HepG2 (cell line): Measurements from ENCODE around the gene FETUB. TPM values are rescaled to one million over a fixed set of nuclear protein-coding genes. Genes with fewer than 3 reads are reported as not detected.

Experiments used
- FOSL1 ChIP-seq: sonication (generic); formaldehyde crosslinking; IDR thresholded peaks from 2 replicates; pipeline ENCODE4 v1.9.0; 2021; ENCODE audit warnings: missing genetic modification reagents, borderline replicate concordance
- MBD4 ChIP-seq: IDR thresholded peaks from 2 replicates; pipeline ENCODE4 v1.6.1; 2012; ENCODE audit warnings: low read length, inconsistent platforms, borderline replicate concordance
- STAT5B ChIP-seq: sonication (generic); formaldehyde crosslinking; IDR thresholded peaks from 2 replicates; pipeline ENCODE4 v1.4.0; 2020; ENCODE audit warnings: missing genetic modification reagents
- TFAP4 ChIP-seq: sonication (generic); IDR thresholded peaks from 2 replicates; pipeline ENCODE4 v1.6.1; 2016; ENCODE audit warnings: low read depth, borderline replicate concordance
- TOPORS ChIP-seq: sonication (generic); formaldehyde crosslinking; IDR thresholded peaks from 2 replicates; pipeline ENCODE4 v1.8.0; 2023; ENCODE audit warnings: mild to moderate bottlenecking, missing genetic modification reagents
- YEATS4 ChIP-seq: sonication (generic); formaldehyde crosslinking; IDR thresholded peaks from 2 replicates; pipeline ENCODE4 v1.4.0; 2020; ENCODE audit warnings: missing genetic modification reagents, borderline replicate concordance
- ZBTB33 ChIP-seq: sonication (generic); formaldehyde crosslinking; IDR thresholded peaks from 2 replicates; pipeline ENCODE4 v1.4.0; 2020; ENCODE audit warnings: missing genetic modification reagents
- ZBTB40 ChIP-seq, 2 experiments: fragments of 450-650 bp in 1 of 2; sonication (generic) in 1 of 2; formaldehyde crosslinking in 1 of 2; IDR thresholded peaks; 2 replicates each; pipeline versions ENCODE4 v1.6.1 to v1.8.0; 2016 to 2022; ENCODE audit warnings: antibody characterized with exemption in 1 of 2, mild to moderate bottlenecking in 1 of 2, missing genetic modification reagents in 1 of 2
- ZMAT3 ChIP-seq: sonication (generic); formaldehyde crosslinking; conservative IDR thresholded peaks from 2 replicates; pipeline ENCODE4 v1.7.0; 2021; ENCODE audit warnings: missing genetic modification reagents
- ZNF3 ChIP-seq: IDR thresholded peaks from 2 replicates; pipeline ENCODE4 v1.7.0; 2017; ENCODE audit warnings: inconsistent platforms
- ZNF30 ChIP-seq: sonication (generic); formaldehyde crosslinking; IDR thresholded peaks from 2 replicates; pipeline ENCODE4 v1.5.0; 2020; ENCODE audit warnings: mild to moderate bottlenecking, missing genetic modification reagents
- ZNF329 ChIP-seq: sonication (generic); formaldehyde crosslinking; IDR thresholded peaks from 2 replicates; pipeline ENCODE4 v1.9.0; 2021; ENCODE audit warnings: low read depth, mild to moderate bottlenecking, missing genetic modification reagents
- ZNF513 ChIP-seq: sonication (generic); formaldehyde crosslinking; conservative IDR thresholded peaks from 2 replicates; pipeline ENCODE4 v1.5.0; 2020; ENCODE audit warnings: missing genetic modification reagents
- ZNF530 ChIP-seq: sonication (generic); formaldehyde crosslinking; IDR thresholded peaks from 2 replicates; pipeline ENCODE4 v1.5.0; 2020; ENCODE audit warnings: low read depth, mild to moderate bottlenecking, missing genetic modification reagents
- ZNF772 ChIP-seq: sonication (generic); formaldehyde crosslinking; IDR thresholded peaks from 2 replicates; pipeline ENCODE4 v1.5.0; 2020; ENCODE audit warnings: mild to moderate bottlenecking, missing genetic modification reagents
- ZNF839 ChIP-seq: sonication (generic); formaldehyde crosslinking; IDR thresholded peaks from 2 replicates; pipeline ENCODE4 v1.4.0; 2020; ENCODE audit warnings: missing genetic modification reagents, mild to moderate bottlenecking, borderline replicate concordance
- polyA plus RNA-seq, 8 experiments: library from polyadenylated mRNA; depleted of rRNA in 3 of 8; stranded (reverse) in 7 of 8; unstranded in 1 of 8; fragments of >200 nt; fragmentation: Illumina TruSeq in 4 of 8; extraction: Trizol in 4 of 8; gene quantifications; 2 replicates each; pipeline versions ENCODE4 v1.2.1 to v1.2.3, GENCODE V29; 2011 to 2016; ENCODE audit warnings: low read depth in 4 of 8, missing spikeins in 1 of 8, mixed read lengths in 1 of 8; ENCODE audit not compliant: insufficient read depth in 1 of 8
- total RNA-seq, 5 experiments: library from RNA; depleted of rRNA; stranded (reverse); fragments of >200 nt; fragmentation: Illumina TruSeq; extraction: Trizol; gene quantifications; 2 replicates each; pipeline ENCODE4 v1.2.3, GENCODE V29; 2016; ENCODE audit warnings: low read depth in 1 of 5

Gene FETUB
- total and polyA plus RNA-seq, 2 of the 13 experiments (the other 11 are each of a cell fraction or from before 2014, with no cell fraction given) = 2.1 to 4.4 TPM

GRCh38 chr3:186630950-186631641 is 9.1 kb upstream of the FETUB start (continued):
- peak; percentile 39; the same call in 1 of the 2 replicates for TF ChIP-seq YEATS4
- TF ChIP-seq ZNF839 = no peak
- peak; percentile 20; the same call in 1 of the 2 replicates for TF ChIP-seq ZBTB33 (CRISPR knock-in tag)
- TF ChIP-seq ZNF329 (CRISPR knock-in tag) = no peak
- TF ChIP-seq ZNF3 (CRISPR knock-in tag) = no peak
- TF ChIP-seq ZMAT3 (CRISPR knock-in tag) = peak; percentile 80; the same call in 1 of the 2 replicates
- peak; percentile 75; the same call in 1 of the 2 replicates for TF ChIP-seq ZNF772
- peak; percentile 91; the same call in 1 of the 2 replicates for TF ChIP-seq TOPORS (CRISPR knock-in tag)
- peak; percentile 61; the same call in 1 of the 2 replicates for TF ChIP-seq TFAP4
- no peak for TF ChIP-seq MBD4
- TF ChIP-seq ZNF513 (CRISPR knock-in tag) = no peak
- no peak for TF ChIP-seq STAT5B
- no peak for TF ChIP-seq ZNF30 (CRISPR knock-in tag)
- no peak for TF ChIP-seq ZNF530
- no peak for TF ChIP-seq FOSL1 (CRISPR knock-in tag)
- TF ChIP-seq ZBTB40 (IDR thresholded peaks at IDR 0.05) = no peak
- TF ChIP-seq ZBTB40 (CRISPR knock-in tag; IDR thresholded peaks at IDR 0.05) = no peak
